OCI-LY1 (cell line): Measurements from ENCODE around the gene SURF4.

Source experiments
- EZH2 ChIP-seq: fragments of 200-600 bp; sonication (generic), shearing (Covaris generic); IDR thresholded peaks from 2 replicates; pipeline ENCODE4 v1.8.0; 2017; ENCODE audit warnings: borderline replicate concordance, mixed run types, mild to moderate bottlenecking, antibody characterized with exemption, low read length, moderate library complexity, mixed read lengths
- TF ChIP-seq, protein P1 (sequence below): fragments of 200-600 bp; sonication (generic), shearing (Covaris generic); IDR thresholded peaks from 2 replicates; pipeline ENCODE4 v1.5.1; 2017; ENCODE audit warnings: mild to moderate bottlenecking, antibody characterized with exemption, low read length, moderate library complexity, mixed read lengths

DNA sequence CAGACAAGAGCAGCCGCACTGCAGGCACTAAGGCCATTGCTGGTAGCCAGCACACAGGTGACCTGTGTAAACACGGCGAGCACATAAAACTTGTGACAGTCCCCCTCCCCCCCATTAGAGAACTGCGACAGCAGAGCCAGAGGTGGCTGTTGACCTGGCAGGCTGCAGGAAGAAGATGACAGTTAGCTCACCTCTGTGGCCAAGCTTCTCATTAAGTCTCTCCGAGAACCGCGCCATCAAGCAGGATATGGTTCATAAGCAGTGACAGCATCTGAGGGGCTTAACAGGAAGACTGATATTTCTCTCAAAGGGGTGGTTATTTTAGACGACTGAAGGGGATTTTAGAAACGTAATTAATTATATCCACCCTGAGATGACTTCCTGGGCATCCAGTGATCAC lies 5.2 kb downstream of the SURF4 start:
- TF ChIP-seq, protein P1, sequence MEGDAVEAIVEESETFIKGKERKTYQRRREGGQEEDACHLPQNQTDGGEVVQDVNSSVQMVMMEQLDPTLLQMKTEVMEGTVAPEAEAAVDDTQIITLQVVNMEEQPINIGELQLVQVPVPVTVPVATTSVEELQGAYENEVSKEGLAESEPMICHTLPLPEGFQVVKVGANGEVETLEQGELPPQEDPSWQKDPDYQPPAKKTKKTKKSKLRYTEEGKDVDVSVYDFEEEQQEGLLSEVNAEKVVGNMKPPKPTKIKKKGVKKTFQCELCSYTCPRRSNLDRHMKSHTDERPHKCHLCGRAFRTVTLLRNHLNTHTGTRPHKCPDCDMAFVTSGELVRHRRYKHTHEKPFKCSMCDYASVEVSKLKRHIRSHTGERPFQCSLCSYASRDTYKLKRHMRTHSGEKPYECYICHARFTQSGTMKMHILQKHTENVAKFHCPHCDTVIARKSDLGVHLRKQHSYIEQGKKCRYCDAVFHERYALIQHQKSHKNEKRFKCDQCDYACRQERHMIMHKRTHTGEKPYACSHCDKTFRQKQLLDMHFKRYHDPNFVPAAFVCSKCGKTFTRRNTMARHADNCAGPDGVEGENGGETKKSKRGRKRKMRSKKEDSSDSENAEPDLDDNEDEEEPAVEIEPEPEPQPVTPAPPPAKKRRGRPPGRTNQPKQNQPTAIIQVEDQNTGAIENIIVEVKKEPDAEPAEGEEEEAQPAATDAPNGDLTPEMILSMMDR = no peak
- TF ChIP-seq EZH2 = no peak
